CD4-positive, alpha-beta T cell treated with Interleukin-2 at 100 ng/mL for 4 hours (primary cell): ENCODE results near the gene CPNE5.

Experiments used
- DNase-seq: peaks from one replicate; pipeline ENCODE4 v3.0.0-alpha.2; 2020; ENCODE audit warnings: low spot score

CPNE5 gene

DNA sequence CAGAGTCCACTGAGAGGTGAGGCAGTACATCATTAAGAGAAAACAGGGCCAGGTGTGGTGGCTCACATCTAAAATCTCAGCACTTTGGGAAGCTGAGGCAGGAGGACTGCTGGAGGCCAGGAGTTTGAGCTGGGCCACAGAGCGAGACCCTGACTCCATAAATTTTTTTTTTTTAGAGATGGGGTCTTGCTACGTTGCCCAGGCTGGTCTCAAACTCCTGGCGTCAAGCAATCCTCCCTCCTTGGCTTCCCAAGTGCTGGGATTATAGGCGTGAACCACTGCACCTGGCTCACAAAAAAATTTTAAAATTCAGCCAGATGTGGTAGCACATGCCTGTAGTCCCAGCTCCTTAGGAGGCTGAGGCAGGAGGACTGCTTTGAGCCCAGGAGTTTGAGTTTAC, 18.1 kb upstream of the CPNE5 start:
- DNase-seq: no peak

DNA sequence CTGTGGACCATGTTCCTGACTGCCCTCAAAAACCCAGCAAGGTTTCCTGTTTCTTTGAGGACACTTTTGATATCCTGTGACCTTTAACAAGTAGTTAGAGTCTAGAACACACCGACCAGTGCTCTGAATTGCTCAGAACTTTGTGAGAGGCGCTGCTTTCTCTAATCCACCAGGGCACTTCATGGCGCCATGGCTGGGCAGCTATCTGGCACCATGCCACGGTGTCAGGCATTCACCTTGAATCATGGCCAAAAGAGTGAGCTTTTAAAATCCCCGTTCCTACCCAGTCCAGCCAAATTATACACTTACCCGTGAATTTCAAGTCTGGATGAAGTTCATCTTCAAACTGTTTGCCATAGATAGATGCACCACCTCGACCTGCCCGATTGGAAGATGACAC, 17.0 kb upstream of the CPNE5 start:
- no peak for DNase-seq

DNA sequence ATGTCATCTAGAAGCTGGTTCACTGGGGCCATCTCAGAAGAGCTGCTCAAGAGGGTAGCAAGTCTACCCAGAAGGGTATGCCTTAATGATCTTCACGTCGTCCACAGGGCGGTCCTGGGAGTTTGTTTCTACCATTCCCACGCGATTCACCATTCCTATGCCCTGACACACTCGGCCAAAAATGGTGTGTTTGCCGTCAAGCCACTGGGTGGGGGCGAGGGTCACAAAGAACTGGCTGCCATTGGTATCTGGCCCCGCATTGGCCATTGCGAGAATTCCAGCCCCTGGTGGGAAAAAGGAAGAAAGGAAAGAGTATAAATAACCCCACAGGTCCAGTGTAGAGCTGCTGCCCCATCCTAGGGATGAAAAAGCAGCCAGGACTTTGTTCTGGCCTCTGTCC, 16.5 kb upstream of the CPNE5 start:
- DNase-seq: no peak

DNA sequence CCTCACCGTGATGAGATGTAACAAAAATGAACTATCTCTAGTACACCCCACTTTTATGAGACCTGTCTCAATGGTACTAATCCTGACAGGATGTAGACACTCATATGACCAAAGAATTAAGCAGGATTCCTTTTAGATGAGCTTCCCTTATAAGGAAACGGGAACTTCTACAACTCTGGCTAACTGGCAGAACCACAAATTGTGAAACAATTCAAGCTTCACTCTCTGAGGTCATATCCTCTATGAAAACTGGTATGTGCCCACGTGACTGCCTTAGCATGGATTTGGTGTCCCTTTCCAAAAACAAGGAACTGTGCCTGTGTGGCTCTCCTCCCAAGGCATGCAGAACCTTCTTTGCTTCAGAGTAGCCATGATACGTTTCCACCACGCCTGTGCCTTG, 14.1 kb upstream of the CPNE5 start:
- no peak for DNase-seq

DNA sequence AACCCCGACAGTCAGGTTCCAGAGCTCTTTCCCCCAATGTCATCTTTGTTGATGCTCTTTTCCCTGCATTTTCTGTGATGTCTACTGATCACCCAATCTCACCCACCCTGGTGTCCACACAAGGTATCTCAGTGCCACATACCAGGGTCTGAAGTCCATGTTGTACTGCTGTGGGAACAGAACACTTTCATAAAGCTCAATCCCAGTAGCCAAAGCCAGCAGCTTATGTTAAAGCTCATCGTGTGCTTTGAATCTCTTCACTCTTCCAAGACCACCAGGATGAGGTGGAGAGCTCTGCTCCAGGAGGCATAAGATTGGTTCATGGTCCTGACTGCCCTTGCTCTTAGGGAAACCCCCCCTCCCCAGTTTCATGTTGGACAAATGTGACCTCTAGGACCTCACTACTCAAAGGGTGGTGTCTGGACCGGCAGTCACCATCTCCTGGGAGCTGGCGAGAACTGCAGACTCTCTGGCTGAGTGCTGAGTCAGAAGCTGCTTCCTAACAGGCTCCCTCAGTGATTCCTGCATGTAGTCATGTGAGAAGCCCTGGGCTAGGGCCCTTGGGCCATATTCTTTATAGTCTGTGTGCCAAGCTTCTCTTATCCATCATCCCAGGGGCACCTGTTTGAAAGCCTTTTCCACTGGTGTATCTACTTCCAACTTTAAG, 13.4 kb upstream of the CPNE5 start:
- no peak for DNase-seq

DNA sequence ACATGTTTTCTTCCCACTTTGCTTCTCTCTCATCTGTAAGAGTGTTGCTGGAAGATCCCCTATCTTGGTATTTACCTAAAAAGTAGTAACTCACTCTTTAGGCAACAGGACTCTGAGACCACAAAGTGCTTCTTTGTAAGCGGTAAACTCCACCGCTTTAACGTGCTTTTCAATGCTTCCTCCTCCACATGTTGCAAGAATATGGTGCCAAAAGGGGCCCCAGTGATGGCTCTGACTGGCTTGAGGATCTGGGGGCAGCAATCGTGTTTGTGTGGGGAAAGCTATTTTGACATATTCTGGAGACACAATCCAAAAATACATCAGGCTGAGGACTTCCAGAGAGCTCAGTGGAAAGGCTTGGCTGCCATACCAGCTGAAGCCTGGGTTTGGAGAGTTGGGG, 12.4 kb upstream of the CPNE5 start:
- DNase-seq: no peak

DNA sequence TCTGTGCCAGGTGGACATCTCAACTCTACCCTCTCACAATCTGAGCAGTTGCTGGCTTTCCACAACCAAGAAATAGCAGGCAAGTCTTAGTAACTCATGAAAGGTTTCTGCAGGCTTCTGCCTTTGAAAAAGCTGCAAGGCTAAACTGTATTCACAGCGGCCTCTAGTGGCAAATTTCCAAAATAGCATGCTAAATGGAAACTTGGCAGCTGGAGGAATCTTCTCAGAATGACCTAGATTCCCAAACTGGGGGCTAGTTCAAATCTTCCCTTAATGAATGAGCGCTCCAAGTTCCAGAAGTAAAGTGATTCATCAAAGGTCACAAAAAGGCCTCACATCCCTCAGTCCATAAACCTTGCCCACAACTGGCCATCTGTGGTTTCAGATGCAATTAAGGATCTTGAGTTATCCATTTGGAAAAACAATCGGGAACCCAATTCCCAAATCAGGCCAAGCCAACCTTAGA, 11.9 kb upstream of the CPNE5 start:
- DNase-seq: peak; percentile 57

DNA sequence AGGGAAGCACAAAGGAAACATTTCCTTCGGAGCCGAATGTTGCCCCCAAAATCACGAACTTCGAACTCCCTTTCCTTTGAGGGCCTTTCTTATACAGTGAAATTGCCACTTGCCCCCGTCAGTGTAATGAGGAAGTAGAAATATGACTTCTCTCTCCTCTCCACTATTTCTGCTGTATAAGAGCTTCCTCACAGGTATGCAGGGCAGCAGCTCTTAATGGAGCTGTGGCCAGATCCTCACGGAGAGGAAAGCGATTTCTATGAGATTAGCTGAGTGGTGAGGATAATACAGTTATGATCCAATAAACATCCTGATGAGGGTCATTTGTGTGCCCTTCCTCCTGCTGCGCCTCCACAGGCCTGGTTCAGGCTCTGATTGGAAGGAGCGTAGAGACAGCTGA, 10.8 kb upstream of the CPNE5 start:
- DNase-seq: no peak

DNA sequence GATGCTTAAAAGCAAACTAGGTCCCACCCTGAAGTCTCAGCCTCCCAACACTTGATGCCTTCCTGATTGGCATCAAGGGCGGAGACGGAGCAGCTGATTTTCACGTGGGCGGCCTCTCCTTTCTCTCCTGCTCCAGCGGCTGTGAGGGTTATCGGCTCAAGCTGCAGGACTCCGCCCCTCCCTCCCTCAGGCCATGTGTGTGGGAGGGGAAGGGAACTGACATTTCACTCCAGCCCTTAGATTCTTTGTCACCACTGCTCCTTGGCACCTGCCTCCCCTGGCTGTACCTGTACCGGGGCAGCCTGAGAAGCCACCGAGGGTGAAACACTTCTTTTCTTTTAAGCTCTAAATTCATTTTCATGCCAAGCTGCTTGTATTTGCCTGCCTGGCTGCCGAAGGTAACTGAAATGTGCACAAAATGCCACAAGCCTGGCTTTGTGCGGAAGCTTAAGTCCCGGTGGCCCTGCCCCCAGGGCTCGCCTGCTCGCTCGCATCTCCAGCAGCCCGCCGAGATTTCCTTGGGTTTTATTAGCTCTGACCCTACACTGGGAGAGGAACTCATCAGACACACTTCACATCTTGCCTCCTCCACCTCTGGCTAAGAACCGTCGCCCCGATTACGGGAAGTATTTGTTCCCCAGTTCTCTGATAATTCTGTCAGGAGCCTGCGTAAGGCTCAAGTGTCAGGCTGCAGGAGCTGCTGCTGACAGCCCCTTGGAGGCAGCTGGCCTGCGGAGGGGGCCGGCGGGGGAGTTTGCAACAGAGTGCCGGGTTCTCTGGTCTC, 9.6 kb upstream of the CPNE5 start:
- no peak for DNase-seq

DNA sequence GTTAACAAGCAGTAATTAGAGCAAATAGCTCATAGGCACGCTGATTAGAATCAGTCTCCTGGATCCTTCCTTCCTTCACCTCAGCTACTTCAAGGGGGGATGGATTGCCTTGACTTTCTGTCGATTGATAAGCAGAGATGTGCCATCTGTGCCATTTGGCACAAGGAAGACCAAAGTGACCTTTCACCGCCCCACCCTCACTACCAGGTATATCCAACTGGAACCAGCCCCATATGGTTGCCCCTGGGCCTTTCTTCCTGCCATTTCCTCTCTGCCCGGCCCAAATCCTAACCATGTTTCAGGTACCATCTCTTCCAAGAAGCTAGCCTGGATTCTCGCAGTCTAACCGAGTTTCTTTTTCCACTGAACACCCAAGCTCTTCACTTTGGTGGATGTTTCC, 8.7 kb upstream of the CPNE5 start:
- no peak for DNase-seq

DNA sequence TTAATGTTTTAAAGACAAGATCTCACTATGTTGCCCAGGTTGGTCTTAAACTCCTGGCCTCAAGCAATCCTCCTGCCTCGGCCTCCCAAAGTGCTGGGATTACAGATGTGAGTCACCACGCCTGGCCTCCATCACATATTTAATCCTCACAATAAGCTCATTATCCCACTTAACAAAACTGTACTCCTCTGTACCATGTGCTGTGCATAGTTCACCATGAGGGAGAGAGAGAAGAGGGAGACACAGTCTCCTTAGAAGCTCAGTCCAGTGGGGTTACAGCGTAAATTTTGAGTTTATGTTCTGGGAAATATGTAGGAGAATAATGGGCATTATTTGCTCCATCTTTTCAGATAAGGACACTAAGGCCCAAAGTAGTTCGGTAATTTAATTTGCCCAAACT, 7.9 kb upstream of the CPNE5 start:
- DNase-seq: no peak

DNA sequence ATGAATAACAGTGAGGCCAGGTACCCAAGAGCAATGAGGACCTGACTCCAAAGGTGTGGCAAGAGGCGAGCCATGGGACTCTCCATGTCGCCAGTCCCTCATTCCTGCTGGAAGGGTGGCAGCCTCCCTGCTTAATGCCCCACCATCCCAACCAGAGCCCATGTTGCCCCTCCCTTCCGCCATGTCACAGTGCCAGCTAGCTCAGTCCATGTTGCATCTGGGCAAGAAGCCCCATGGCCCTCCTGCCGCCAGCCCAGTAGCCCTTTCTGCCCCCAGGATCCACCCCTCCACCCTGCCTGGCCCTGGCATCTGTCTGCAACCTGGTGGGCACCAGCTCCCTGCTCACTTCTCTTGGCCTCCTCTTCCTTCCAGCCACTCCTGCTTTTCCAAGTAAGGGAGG, 6.0 kb upstream of the CPNE5 start:
- no peak for DNase-seq

DNA sequence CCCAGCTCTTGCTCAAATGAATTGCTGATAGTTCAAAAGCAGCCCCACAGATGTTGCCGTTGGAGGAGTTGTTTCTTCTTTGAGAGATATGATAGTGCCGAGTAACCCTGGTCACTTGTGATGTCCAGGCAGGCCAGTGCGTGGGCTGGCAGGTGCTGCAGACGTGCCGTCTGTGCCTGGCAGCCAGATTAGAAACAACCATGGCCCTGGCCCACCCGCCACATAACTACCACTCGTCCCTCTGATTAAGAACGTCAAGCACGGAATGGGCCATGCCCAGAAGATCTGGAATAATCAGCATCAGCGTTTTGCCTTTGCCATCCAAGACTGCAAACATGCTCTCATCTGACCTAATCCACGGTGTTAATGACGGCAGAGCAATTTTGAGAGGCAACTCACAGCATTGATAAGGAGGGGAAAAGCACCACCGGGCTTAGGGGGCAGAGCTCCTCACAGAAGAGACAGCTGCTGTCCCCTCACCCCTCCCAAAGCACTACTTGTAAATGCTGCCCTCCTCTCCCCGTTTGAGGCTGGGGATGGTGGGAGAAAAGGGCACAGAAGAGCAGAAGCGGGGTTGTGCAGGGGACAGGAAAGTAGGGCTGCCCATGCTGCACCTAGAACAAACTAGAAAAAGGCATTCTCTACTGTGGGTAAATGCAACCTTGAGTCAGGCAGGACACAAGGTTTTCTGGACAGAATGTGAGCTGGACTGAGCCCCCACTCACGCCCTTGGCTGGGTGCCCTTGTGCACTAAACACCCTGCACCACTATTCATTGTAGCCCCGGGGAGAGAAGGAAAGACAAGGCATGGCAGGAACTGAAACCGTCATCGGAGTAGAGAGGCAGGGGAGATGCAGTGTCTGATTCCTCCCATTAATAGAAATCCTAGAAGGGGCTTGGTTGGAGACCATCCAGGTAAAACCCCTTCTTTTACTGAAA, 5.3 kb upstream of the CPNE5 start:
- no peak for DNase-seq

DNA sequence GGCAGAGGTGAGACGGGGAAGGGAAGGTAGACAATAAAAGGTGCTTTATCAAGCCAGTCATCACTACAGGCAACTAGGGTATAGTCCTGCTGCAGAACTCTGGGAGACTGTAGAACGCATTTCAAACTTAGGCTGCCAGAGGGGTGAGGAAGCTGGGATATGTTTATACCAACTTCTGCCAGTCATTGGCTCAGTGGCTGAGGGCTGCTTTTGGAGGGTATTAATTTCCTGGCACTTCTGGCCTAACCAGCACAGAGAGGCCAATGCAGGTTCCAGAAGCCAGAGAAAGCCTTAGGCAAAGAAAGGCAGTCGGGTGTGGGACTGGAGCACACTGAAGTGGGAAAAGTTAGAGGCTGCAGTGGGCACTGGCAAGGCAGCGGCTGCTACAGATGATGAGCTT, 3.9 kb upstream of the CPNE5 start:
- no peak for DNase-seq

DNA sequence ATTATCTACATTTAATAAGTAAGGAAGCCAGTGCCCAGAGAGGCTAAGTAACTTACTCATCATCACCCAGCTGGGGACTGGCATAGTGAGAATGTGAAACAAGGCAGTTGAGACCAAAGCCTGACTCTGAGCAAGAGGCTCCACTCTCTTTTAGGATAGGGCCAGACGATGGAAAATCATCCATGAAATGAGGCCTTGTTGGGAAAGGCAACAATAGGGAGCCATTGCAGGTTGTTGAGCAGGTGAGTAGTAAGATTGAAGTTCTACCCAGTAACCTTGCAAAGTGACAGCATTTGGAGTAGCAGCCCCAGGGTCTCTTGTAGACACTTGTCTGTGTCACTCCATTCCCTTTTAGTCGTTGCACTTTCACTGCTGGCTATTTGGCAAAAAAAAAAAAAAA, 2.5 kb upstream of the CPNE5 start:
- DNase-seq: no peak

DNA sequence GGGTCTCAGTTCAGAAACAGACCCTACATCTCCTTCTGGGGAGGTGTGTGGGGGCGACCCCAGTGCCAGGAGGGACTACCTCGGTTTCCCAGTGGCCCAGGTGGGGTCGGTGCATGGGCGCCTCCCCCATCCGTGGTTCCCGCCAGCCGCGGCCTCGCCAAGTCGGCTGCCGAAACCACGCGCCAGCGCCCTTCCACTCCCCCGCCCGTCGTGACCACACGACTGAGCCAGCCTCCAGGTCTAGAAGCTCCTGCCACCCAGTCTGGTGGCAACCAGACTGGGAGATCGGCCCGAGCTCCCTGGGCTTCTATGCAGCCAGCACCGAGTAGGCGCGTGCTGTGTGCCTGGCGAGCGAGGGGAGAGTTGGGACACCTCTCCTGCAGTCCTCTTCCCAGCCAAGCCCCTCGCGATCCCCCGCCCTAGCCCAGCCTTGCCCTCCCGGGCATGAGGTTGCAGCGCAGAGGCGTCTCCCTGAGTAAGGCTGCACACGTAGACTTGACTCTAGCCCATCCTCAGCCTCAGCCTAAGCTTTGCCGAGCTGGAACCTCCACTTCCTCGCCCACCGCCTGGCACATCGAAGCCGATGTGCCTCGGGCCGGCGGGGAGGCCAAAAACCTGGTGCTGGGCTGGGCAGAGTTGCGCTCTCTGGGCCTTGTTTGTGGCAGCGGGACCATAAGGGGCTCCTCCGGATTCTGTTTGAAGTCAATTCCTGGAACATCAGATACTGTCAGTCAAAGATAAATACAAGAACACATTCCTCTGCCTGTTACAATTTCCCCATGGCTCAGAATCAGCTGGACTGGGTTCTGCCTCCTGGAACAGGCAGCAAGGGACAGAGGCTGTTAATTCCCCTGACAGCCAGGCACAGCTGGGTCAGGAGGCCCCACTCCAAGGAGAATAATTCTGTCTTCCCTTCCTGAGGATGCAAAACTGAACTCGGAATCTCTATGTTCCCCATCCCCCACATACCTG, 1.5 kb upstream of the CPNE5 start:
- peak; percentile 10 for DNase-seq

DNA sequence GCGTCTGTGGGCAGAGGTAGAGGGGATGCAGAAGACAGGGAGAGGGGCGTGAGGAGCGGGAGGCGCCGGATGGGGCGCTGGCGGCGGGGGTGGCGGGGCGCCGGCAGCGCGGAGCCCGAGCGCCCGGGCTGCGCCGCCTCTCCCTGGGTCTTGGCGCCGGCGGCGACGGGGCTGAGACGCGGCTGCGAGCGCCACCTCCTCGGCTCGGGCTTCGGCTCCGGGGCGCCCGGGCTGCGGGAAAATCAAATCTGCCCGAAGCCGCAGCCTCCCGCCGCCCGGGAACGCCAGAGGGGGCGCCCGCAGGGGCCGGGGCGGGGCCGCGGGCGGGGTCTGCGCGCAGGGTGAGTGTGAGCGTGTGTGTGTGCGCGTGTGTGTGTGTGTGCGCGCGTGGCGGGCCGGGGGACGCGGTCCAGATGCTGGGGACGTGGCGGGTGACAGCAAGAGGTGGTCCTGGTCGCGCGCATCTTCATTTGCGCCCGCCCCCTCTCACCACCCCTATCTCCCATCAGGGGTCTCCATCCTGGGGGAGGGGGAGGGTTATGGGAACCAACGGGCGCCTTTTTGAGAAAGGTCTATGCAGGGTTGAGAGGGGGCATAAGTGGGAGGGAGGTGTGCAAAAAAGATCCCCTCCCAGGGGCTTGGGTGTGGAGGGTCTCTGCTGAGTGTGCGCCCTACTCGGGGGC, 646 bp upstream of the CPNE5 start:
- peak; percentile 43 for DNase-seq

DNA sequence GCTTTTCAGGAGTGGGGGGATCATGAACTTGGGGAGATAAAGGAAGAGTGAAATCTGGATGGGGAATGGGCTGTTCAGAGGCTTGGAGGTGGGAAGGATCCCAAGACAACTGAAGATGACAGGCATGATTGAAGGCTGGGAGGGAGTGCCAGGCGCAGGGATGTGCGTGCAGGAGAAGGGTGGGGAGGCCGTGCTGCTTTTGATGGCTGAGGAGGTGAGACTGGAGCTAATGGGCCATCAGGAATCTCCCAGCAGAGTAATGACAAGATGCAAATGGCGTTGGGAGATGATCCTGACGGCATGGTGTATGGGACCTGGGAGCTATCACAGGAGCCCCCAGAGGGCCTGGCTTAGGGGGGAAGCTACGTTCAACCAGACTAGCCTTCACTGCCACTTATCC, 1.6 kb downstream of the CPNE5 start:
- no peak for DNase-seq

DNA sequence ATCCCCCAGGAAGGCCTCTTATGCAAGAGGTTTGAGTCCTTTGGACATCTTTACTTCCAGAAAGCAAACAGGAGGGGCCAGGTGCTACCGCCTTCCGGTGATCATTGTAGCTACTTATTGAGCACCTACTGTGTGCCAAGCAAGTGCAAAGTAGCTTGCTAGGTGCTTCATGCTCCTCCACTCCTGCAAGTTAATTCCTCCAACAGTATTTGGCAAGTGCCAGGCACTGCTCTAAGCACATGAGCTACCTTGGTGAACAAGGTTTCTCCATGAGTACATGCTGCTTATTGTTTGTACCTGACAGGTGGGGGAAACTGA, 2.3 kb downstream of the CPNE5 start:
- no peak for DNase-seq

DNA sequence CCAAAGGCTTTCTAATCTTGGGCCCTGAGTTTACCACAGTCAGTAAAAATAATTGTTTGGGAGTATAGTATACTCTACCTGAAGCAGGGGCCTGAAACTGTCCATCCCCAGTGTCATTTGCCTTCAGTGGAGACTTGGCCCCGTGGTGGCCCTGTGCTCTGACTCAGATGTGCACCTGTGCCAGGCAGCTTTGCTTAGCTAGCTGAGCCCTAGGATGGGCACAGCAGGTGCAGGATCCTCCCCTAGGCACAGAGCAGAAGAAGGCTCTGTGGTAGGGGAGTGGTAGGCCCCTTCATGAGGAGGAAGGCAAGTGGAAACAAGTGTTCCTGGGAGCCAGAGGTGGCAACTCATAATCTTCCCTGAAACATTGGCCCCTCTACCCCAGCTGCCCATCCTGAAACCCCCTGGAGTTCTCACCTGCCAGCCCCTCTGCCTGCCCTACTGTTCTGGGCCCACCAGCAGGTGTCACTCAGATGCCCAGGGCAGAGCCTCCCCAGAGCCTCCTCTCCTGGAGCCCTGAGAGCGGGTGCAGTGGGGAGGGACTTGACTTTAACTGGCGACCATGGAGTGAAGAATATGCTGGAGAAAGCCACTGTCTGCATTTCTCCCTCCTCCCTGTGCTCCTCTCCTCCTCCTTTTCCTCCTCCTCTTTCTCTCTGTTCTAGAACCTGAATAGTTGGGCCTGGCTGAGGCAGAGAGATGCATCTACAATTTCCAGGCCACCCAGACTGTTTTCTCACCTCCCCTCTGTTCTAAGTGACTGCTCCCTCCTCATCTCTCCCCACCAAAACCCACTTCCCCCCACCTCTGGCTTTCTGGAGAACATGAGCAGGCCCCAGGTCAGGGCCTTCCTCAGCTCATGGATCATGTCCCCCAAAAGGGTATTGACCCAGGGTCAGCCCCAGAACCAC, 2.9 kb downstream of the CPNE5 start:
- no peak for DNase-seq
